Gastrocnemius medialis (tissue), 4 donors: ENCODE results near the gene FBLIM1. TPM values are rescaled to one million over a fixed set of nuclear protein-coding genes. Genes with fewer than 3 reads are reported as not detected.

Experiments
- ATAC-seq, 2 donors: fragments of 150-250 bp; one replicate each; pipeline ENCODE4 v1.9.1; 2016
- DNase-seq, 2 donors: peaks; one replicate each; pipeline ENCODE4 v3.0.0-alpha.2; 2019
- H3K27ac ChIP-seq, 4 donors: fragments of 200-600 bp; sonication (generic); 1 replicate in 1 of 4; 2 replicates in 3 of 4; pipeline ENCODE4 v1.5.1; 2016 to 2018; ENCODE audit warnings: mild to moderate bottlenecking in 2 of 4, moderate library complexity in 1 of 4
- H3K27me3 ChIP-seq, 3 donors: fragments of 200-600 bp; sonication (generic) in 2 of 3; 1 replicate in 1 of 3; 2 replicates in 2 of 3; pipeline versions ENCODE4 v1.5.1 to v1.6.0; 2016 to 2019; ENCODE audit warnings: mild to moderate bottlenecking in 1 of 3, moderate library complexity in 1 of 3
- H3K36me3 ChIP-seq, 2 donors: fragments of 200-600 bp; sonication (generic) in 1 of 2; one replicate each; pipeline ENCODE4 v1.5.1; 2017 to 2018
- H3K4me1 ChIP-seq, 2 donors: fragments of 200-600 bp; sonication (generic) in 1 of 2; one replicate each; pipeline ENCODE4 v1.5.1; 2016 to 2017; ENCODE audit warnings: mild to moderate bottlenecking in 2 of 2
- H3K4me3 ChIP-seq, 4 donors: fragments of 200-600 bp; sonication (generic) in 3 of 4; 1 replicate in 1 of 4; 2 replicates in 3 of 4; pipeline ENCODE4 v1.5.1; 2016 to 2019; ENCODE audit warnings: mild to moderate bottlenecking in 2 of 4
- H3K9me3 ChIP-seq, 3 donors: fragments of 200-600 bp; sonication (generic) in 2 of 3; 1 replicate in 1 of 3; 2 replicates in 2 of 3; pipeline ENCODE4 v1.5.1; 2016 to 2019
- CTCF ChIP-seq, 5 experiments: fragments of 450-650 bp in 3 of 5; fragments of 200-600 bp in 2 of 5; sonication (generic) in 2 of 5; IDR thresholded peaks in 4 of 5; conservative IDR thresholded peaks in 1 of 5; 1 replicate in 4 of 5; 2 replicates in 1 of 5; pipeline ENCODE4 v1.5.1; 2016 to 2019; ENCODE audit warnings: antibody characterized with exemption in 5 of 5, mild to moderate bottlenecking in 3 of 5, moderate library complexity in 3 of 5
- POLR2A ChIP-seq, 2 donors: fragments of 450-650 bp; IDR thresholded peaks; one replicate each; pipeline ENCODE4 v1.6.1; 2017; ENCODE audit warnings: antibody characterized with exemption in 2 of 2, mild to moderate bottlenecking in 2 of 2, moderate library complexity in 2 of 2
- in situ Hi-C, 4 donors: fragments of 200-750 bp; cut with MboI; loops; one replicate each; pipeline versions ENCODE4 v1.15.0 to v1.8.0; 2017; ENCODE audit warnings: low sequenced_read_pairs in 4 of 4
- intact Hi-C: fragments of 100-400 bp; cut with DNase I; formaldehyde crosslinking; loops from one replicate; pipeline ENCODE4 v1.15.1; 2023; ENCODE audit warnings: low total_unique reads
- total RNA-seq, 4 donors: library from RNA; depleted of rRNA; stranded (reverse); fragments of >200 nt; gene quantifications; one replicate each; pipeline versions ENCODE4 v1.1.0 to v1.2.3, GENCODE V29; 2016

The FBLIM1 gene
- total RNA-seq, 4 donors from 2014 or later, result 1.4 to 3.9 (median 3.8) TPM

DNA sequence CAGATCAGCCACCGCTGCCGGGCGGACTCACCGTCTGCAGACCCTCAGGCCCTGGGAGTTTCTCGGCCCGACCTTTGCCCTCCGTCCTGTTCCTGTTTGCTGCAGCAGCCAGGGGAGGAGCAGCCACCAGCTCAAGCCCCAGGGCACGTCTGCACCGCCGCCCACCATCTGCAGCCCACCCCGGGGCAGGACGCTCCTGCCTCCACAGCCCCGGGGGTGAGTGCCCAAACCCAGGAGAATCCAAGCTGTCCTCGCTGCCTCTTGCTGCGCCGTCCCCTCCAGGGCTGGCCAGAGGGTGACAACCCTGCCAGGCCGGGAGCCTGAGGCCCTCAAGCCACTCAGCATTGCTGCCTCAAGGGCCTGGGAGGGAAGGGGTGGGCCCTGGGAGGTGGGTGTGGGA, 23.7 kb upstream of the FBLIM1 start:
- intact Hi-C loops (loop anchor here (5.0 kb wide), 2 partner anchors 138 to 158 kb away; no protein-coding TSS in a partner anchor), in situ Hi-C loops (loop anchor here in 2 of 4 donors (10.0 to 25.0 kb wide), 2 partner anchors 140 to 148 kb away; partner anchors contain the start of gene AGMAT (in 1 of the 2))
- H3K36me3 ChIP-seq, result peaks cover 0 to 51% of the 10 kb centered on the region in 2 donors
- H3K9me3 ChIP-seq, result no peaks in the 10 kb centered on the region
- TF ChIP-seq CTCF (IDR thresholded peaks at IDR 0.05 in 4 of 5, conservative IDR thresholded peaks at IDR 0.05 in 1 of 5), result no peak
- TF ChIP-seq POLR2A (IDR thresholded peaks at IDR 0.05), result no peak
- peaks cover 40 to 47% of the 10 kb centered on the region in 2 donors for H3K4me1 ChIP-seq
- peak overlapping the region; percentile 86 to 96 (median 94) for H3K27ac ChIP-seq
- no peak overlapping the region for H3K4me3 ChIP-seq
- ATAC-seq, result no peak
- DNase-seq, result peak in 1 of 2 donors; percentile 22
- H3K27me3 ChIP-seq, result no peaks in the 10 kb centered on the region

DNA sequence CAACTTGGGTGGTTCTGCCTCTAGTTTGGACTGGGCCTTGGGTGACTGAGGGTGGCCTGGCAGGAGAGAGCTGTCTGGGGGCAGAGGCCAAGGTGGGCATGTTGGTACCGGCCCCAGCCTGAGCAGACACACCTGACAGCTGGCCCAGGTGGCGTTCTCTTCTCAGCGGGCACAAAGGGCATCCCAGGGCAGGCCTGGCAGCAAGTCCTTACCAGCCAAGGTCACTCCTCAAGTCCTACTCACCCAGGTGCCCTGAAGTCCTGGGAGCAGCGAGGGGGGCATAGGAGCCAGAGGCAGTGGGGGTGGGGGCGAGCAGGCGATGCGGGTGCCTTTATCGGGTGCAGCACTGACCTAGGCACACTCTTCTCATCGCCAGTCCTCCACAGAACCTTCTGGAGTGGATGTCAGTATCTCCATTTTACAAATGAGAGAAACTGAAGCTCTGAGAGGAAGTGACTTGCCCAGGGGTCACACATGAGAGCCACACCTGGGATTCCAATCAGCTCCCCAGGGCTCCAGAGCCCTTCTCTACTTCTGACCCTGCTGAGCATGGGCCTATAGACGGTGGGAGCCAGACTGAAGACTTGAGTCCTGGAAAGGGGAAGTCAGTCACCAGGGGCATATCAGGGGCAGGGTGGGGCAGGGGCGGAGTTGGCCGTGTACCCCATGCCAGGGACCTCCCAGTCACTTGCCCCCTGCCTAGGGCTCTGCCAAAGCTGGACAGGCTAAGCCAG, 23.1 kb upstream of the FBLIM1 start:
- Histone ChIP-seq H3K27ac (peak overlapping the region; percentile 86 to 96 (median 94)), H3K36me3 (peaks cover 0 to 45% of the 10 kb centered on the region in 2 donors), H3K4me3 (no peak overlapping the region), H3K4me1 (peaks cover 40 to 47% of the 10 kb centered on the region in 2 donors), H3K27me3 (no peaks in the 10 kb centered on the region), H3K9me3 (no peaks in the 10 kb centered on the region)
- DNase-seq (peak in 1 of 2 donors; percentile 74), ATAC-seq (peak; percentile 11 to 40)
- TF ChIP-seq POLR2A (IDR thresholded peaks at IDR 0.05), result no peak
- no peak for TF ChIP-seq CTCF (IDR thresholded peaks at IDR 0.05 in 4 of 5, conservative IDR thresholded peaks at IDR 0.05 in 1 of 5)
- in situ Hi-C loops, result loop anchor here in 2 of 4 donors (10.0 to 25.0 kb wide), 2 partner anchors 141 to 148 kb away; partner anchors contain the start of gene AGMAT (in 1 of the 2)
- intact Hi-C loops, result loop anchor here (1.0 to 5.0 kb wide), 4 partner anchors 17 to 158 kb away; no protein-coding TSS in a partner anchor

GRCh38 chr1:15736038-15736891, 22.3 kb upstream of the FBLIM1 start, which contains the start of gene SLC25A34:
Gene SLC25A34 (plus strand): TSS chr1:15736258. CDS start chr1:15736486, 228 bp downstream.
- DNase-seq (peak; percentile 93 to 97), ATAC-seq (peak; percentile 76 to 80)
- no peaks in the 10 kb centered on the region for H3K27me3 ChIP-seq
- TF ChIP-seq CTCF (IDR thresholded peaks at IDR 0.05 in 4 of 5, conservative IDR thresholded peaks at IDR 0.05 in 1 of 5) (peak in 1 of 5 experiments; percentile 13), POLR2A (IDR thresholded peaks at IDR 0.05) (peak; percentile 81 to 85)
- H3K4me3 ChIP-seq, result peak within 1 kb of the TSS; percentile 20 to 47 (median 32)
- peaks cover 42 to 47% of the 10 kb centered on the region in 2 donors for H3K4me1 ChIP-seq
- peaks cover 0 to 37% of the 10 kb centered on the region in 2 donors for H3K36me3 ChIP-seq
- peak within 1 kb of the TSS; percentile 86 to 96 (median 94) for H3K27ac ChIP-seq
- H3K9me3 ChIP-seq, result no peaks in the 10 kb centered on the region
- in situ Hi-C loops, result loop anchor here in 2 of 4 donors (10.0 to 25.0 kb wide), 2 partner anchors 141 to 149 kb away; partner anchors contain the start of gene AGMAT (in 1 of the 2)
- intact Hi-C loops, result loop anchor here (1.0 to 5.0 kb wide), 4 partner anchors 18 to 159 kb away; no protein-coding TSS in a partner anchor

- DNase-seq, result peak in 1 of 2 donors; percentile 53
- intact Hi-C loops, result loop anchor here (1.0 to 5.0 kb wide), 4 partner anchors 19 to 160 kb away; no protein-coding TSS in a partner anchor
These were observed 21.7 kb upstream of the FBLIM1 start for GRCh38 chr1:15736892-15737261.

More at GRCh38 chr1:15736892-15737261, 21.7 kb upstream of the FBLIM1 start:
- TF ChIP-seq POLR2A (IDR thresholded peaks at IDR 0.05) (no peak), CTCF (IDR thresholded peaks at IDR 0.05 in 4 of 5, conservative IDR thresholded peaks at IDR 0.05 in 1 of 5) (no peak)
- H3K27me3 ChIP-seq, result no peaks in the 10 kb centered on the region
- peak overlapping the region; percentile 86 to 96 (median 94) for H3K27ac ChIP-seq
- in situ Hi-C loops, result loop anchor here in 2 of 4 donors (10.0 to 25.0 kb wide), 2 partner anchors 142 to 150 kb away; partner anchors contain the start of gene AGMAT (in 1 of the 2)
- peaks cover 0 to 31% of the 10 kb centered on the region in 2 donors for H3K36me3 ChIP-seq
- peaks cover 45 to 50% of the 10 kb centered on the region in 2 donors for H3K4me1 ChIP-seq
- peak; percentile 5 to 6 for ATAC-seq
- H3K9me3 ChIP-seq, result no peaks in the 10 kb centered on the region
- peak overlapping the region; percentile 20 to 47 (median 32) for H3K4me3 ChIP-seq
